HG02981 (cell line): ENCODE measurements around the gene KPNA2.
A peak's percentile ranks its signal among the peaks of the same experiment; 100 is the strongest.
"Not testable (repeated sequence)": the region's sequence is repeated elsewhere in the genome, so short reads cannot be mapped to it uniquely, and the experiment has no call there.

Source experiments
- ATAC-seq: cut with Tn5 transposase; IDR thresholded peaks from one replicate; pipeline ENCODE4 v1.9.1; 2021; ENCODE audit warnings: mild to moderate bottlenecking, moderate library complexity; ENCODE audit not compliant: unreplicated experiment

KPNA2 gene

GRCh38 chr17:68054296-68054900 lies 18.9 kb downstream of the KPNA2 start:
- no peak for ATAC-seq

GRCh38 chr17:68057531-68057952 lies 22.0 kb downstream of the KPNA2 start:
- ATAC-seq, result no peak

DNA sequence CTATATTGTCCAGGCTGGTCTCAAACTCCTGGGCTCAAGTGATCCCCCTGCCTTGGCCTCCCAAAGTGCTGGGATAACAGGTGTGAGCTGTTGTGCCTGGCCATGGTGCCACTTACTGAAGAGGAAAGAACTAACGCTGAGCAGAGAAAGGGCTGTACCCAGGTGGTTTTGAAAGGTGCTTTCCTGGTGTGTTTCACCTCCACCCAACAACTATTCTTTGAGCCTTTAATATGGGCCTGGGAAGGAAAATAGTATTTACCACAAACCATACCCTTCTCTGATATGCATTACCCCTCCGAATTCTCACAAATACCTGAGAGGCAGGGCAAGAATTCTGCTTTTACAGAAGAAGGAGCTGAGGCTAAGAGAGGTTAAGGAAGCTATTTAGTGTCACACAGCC lies 24.8 kb downstream of the KPNA2 start:
- ATAC-seq, result no peak

- no peak for ATAC-seq
These were observed 26.2 kb downstream of the KPNA2 start for GRCh38 chr17:68061512-68062313.

DNA sequence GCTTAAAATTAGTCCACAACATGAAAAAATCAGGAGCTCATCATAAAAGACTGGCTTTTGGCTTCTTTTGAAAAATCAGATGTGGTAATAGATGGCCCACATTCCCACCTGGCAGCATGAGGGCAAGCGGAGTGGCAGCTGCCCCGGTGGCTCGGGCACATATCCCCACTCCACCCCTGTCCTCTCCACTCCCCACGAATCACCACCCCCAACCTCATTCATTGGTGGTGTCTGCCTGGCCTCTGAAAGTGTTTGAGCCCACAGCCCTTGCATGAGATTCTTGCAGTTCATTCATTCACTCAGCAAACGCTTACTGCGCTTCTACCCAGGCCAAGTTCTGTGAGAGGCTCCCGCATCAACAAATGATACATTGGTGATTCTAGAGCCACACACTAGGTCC lies 29.8 kb downstream of the KPNA2 start:
- not testable (repeated sequence) for ATAC-seq

DNA sequence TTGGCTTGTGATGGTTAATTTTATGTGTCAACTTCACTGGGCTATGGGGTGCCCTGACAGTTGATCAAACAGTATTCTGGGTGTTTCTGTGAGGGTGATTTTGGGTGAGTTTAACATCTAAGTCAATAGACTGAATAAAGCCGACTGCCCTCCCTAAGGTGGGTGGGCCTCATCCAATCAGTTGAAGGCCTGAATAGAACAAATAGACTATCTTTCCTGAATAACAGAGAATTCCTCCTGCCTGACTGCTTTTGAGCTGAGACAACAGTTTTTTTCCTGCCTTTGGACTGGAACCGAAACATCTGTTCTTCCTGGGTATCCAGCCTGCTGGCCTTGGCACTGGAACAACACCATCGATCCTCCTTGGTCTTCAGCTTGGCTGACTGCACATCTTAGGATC lies 33.0 kb downstream of the KPNA2 start:
- ATAC-seq, result not testable (repeated sequence)

- ATAC-seq, result not testable (repeated sequence)
These were observed 35.3 kb downstream of the KPNA2 start for GRCh38 chr17:68070582-68071444.

DNA sequence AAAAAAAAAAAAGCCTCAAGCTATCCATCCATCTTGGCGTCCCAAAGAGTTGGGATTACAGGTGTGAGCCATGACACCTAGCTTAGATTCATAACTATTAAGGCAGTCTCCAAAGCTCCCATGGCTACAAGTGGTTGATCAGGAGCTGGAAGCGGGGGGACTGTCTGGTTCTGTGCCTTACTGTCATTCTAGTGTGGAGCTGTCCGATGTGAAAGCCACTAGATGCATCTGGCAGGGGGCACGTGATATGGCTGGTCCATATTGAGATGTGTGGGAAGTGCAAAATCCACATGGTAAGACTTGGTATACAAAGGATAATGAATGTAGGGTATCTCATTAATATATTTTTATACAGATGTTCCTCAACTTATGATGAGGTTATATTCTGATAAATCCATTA lies 38.7 kb downstream of the KPNA2 start:
- no peak for ATAC-seq

DNA sequence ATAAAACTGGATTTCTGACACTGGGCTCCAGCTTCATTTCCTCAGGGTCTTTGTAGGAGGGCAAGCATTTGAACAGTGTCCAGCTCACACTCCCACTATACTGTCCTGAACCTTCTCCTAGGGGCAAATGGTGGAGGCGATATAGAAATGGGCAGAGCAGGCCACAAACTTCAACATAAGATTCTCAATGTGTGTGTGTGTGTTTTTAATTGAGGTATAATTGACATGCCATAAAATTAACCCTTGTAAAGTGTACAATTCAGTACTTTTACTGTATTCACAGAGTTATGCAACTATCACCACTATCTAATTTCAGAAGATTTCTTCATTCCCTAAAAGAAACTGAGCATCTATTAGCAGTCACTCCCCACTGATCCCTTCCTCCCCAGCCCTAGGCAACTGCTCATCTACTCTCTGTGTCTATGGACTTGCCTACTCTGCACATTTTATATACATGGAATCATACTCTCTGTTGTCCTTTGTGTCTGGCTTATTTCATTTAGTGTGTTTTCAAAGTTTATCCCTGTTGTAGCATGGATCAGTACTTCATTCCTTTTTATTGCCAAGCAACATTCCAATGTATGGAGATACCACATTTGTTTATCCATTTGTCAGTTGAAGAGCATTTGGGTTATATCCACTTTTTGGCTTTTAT lies 40.5 kb downstream of the KPNA2 start:
- ATAC-seq, result not testable (repeated sequence)

- not testable (repeated sequence) for ATAC-seq
These were observed 42.0 kb downstream of the KPNA2 start for GRCh38 chr17:68077498-68077897.

DNA sequence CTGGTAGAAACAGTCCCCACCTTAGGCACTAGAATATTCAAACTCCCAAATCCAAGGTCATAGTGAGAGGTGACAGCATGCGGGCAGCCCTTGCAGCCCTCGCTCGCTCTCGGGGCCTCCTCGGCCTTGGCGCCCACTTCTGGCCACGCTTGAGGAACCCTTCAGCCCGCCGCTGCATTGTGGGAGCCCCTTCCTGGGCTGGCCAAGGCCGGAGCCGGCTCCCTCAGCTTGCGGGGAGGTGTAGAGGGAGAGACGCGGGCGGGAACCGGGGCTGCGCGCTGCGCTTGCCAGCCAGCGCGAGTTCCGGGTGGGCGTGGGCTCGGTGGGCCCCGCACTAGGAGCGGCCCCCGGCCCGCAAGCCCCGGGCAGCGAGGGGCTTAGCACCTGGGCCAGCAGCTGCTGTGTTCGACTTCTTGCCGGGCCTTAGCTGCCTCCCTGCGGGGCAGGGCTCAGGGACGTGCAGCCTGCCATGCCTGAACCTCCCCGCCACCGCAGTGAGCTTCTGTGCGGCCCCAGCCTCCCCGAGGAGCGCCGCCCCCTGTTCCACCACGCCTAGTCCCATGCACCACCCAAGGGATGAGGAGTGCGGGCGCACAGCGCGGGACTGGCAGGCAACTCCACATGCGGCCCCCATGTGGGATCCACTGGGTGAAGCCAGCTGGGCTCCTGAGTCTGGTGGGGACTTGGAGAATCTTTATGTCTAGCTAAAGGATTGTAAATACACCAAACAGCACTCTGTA lies 45.0 kb downstream of the KPNA2 start:
- ATAC-seq, result no peak

DNA sequence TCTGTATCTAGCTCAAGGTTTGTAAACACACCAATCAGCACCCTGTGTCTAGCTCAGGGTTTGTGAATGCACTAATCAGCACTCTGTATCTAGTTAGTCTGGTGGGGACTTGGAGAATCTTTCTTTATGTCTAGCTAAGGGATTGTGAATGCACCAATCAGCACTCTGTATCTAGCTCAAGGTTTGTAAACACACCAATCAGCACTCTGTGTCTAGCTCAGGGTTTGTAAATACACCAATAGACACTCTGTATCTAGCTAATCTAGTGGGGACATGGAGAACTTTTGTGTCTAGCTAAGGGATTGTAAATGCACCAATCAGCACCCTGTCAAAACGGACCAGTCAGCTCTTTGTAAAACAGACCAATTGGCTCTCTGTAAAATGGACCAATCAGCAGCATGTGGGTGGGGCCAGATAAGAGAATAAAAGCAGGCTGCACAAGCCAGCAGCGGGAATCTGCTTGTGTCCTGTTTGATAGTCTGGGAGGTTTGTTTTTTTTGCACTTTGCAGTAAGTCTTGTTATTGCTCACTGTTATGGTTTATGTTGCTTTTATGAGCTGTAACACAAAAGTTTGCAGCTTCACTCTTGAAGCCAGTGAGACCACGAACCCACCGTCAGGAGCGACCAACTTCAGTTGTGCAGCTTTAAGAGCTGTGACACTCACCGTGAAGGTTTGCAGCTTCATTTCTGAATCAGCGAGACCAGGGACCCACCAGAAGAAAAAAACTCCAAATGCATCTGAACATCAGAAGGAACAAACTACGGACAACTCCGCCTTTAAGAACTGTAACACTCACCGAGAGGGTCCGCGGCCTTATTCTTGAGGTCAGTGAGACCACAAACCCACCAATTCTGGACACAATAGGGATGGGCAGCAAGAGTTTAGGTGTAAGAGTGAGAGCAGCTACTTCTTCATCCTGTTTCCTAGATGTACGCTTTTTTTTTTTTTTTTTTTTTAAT lies 46.0 kb downstream of the KPNA2 start:
- ATAC-seq, result not testable (repeated sequence)

GRCh38 chr17:68085771-68086381 lies 50.3 kb downstream of the KPNA2 start:
- no peak for ATAC-seq

- peak; percentile 9 for ATAC-seq
These were observed 51.1 kb downstream of the KPNA2 start for GRCh38 chr17:68086666-68087065.

DNA sequence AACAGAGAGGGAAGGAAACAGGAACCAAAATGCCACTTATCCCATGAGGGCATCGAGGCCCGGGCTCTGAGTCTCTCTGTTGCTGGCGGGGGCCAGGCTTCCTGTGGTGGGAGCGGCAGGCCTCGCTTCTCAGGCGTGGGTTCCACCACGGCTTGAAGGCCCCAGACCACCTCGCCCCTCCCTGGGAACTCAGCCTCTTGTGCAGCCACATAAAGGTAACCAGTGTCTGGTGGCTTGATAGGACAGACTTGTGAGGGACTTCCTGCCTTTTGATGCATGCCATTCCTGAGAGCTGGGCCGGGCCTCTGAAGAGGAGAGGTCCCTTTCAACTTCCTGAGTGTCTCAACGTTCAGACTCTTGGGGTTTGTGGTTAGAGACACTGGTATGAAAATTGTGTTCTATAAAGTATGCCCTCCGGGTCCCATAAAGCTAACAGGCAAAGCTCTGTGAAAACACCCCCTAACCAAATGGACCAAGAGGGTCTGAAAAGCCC lies 51.6 kb downstream of the KPNA2 start:
- peak; percentile 67 for ATAC-seq

- no peak for ATAC-seq
These were observed 52.3 kb downstream of the KPNA2 start for GRCh38 chr17:68087851-68088250.

DNA sequence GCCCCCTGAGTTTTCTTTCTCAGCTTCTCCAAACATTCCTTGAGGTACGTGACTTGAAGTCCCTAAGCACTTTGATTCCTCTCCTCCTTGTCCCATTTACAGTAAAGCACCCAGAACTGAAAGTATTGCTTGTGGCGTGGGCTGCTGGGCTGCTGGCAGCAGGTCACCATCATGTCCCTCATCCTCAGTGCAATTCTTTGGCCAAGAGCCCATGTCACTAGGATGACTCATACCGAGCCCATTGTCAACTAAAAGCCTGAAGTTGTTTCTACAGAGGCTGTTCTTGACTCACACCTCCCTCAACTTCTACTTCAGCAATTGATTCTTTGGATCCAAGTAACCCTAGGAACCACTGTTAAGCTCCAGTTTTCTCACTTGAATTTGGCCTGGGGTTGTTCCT lies 54.3 kb downstream of the KPNA2 start:
- no peak for ATAC-seq

- no peak for ATAC-seq
These were observed 59.0 kb downstream of the KPNA2 start for GRCh38 chr17:68094481-68095078.
